Panc1 (cell line): ENCODE results near the gene KCNMA1. TPM values are rescaled to one million over a fixed set of nuclear protein-coding genes. Genes with fewer than 3 reads are reported as not detected.

ENCODE experiments used
- ATAC-seq: fragments of 200-7000 bp; cut with Tn5 transposase; 2 replicates; pipeline ENCODE4 v1.9.1; 2020; ENCODE audit warnings: mild to moderate bottlenecking, moderate library complexity
- BruUV-seq: library from RNA; stranded (reverse); fragments of 400-500 nt; replicated peaks from 2 replicates; lab custom pipeline; 2021; lab: Mats Ljungman, UMichigan
- CTCF ChIA-PET: fragments of 300-600 bp; sonication (Branson Sonifier 250); formaldehyde crosslinking; loops from one replicate; lab custom pipeline; 2022; ENCODE audit warnings: antibody characterized with exemption; lab: Charles Lee
- POLR2A ChIA-PET: fragments of 300-600 bp; sonication (Branson Sonifier 250); formaldehyde crosslinking; loops from one replicate; lab custom pipeline; 2022; ENCODE audit warnings: antibody characterized with exemption; lab: Charles Lee
- DNase-seq: peaks from one replicate; pipeline ENCODE4 v3.0.0-alpha.2; 2010; ENCODE audit warnings: low read depth, low spot score
- H3K27ac ChIP-seq: 2 replicates; pipeline ENCODE4 v1.5.1; 2011; ENCODE audit warnings: mild to moderate bottlenecking, low read length, inconsistent platforms
- H3K27me3 ChIP-seq: fragments of 200-500 bp; sonication (Bioruptor generic); 2 replicates; pipeline ENCODE4 v1.6.0; 2014; ENCODE audit warnings: low read length, inconsistent platforms; ENCODE audit not compliant: control insufficient read depth, insufficient read depth
- H3K36me3 ChIP-seq: fragments of 200-500 bp; sonication (Bioruptor generic); 2 replicates; pipeline ENCODE4 v1.5.1; 2014; ENCODE audit warnings: inconsistent platforms, mild to moderate bottlenecking, low read length, moderate library complexity; ENCODE audit not compliant: control insufficient read depth, insufficient read depth
- H3K4me1 ChIP-seq: 2 replicates; pipeline ENCODE4 v1.5.1; 2011; ENCODE audit warnings: inconsistent platforms, mild to moderate bottlenecking, low read length, moderate library complexity; ENCODE audit not compliant: control insufficient read depth, insufficient read depth
- H3K4me3 ChIP-seq, 2 experiments: 2 replicates each; pipeline ENCODE4 v1.5.1; 2011 to 2012; ENCODE audit warnings: low read depth in 2 of 2, low read length in 2 of 2, mild to moderate bottlenecking in 2 of 2, inconsistent platforms in 1 of 2, moderate library complexity in 1 of 2
- H3K9me3 ChIP-seq: fragments of 200-500 bp; sonication (Bioruptor generic); 2 replicates; pipeline ENCODE4 v1.5.1; 2014; ENCODE audit warnings: low read depth, mild to moderate bottlenecking, inconsistent platforms, low read length, moderate library complexity; ENCODE audit not compliant: control insufficient read depth, insufficient read depth
- CTCF ChIP-seq: fragments of 450-650 bp; IDR thresholded peaks from 2 replicates; pipeline ENCODE4 v1.5.1; 2017; ENCODE audit warnings: mild to moderate bottlenecking
- POLR2AphosphoS5 ChIP-seq: IDR thresholded peaks from 2 replicates; pipeline ENCODE4 v1.6.1; 2012; ENCODE audit warnings: mild to moderate bottlenecking, low read depth, low read length, moderate library complexity
- REST ChIP-seq, 2 experiments: IDR thresholded peaks; 2 replicates each; pipeline ENCODE4 v1.6.1; 2011 to 2012; ENCODE audit warnings: low read depth in 2 of 2, control low read depth in 1 of 2, low read length in 1 of 2, mild to moderate bottlenecking in 1 of 2, moderate library complexity in 1 of 2; ENCODE audit not compliant: insufficient read depth in 1 of 2
- SIN3A ChIP-seq: IDR thresholded peaks from 2 replicates; pipeline ENCODE4 v1.6.1; 2012; ENCODE audit warnings: low read depth, mild to moderate bottlenecking, low read length, moderate library complexity, borderline replicate concordance; ENCODE audit not compliant: insufficient read depth
- TCF7L2 ChIP-seq: IDR thresholded peaks from 2 replicates; pipeline ENCODE4 v1.6.1; 2011; ENCODE audit warnings: mild to moderate bottlenecking, low read depth, low read length, inconsistent platforms
- in situ Hi-C: cut with HindIII; loops from 2 replicates; pipeline ENCODE4 v1.10.0; 2016; ENCODE audit warnings: low sequenced_read_pairs, low pct_unique_long_range_greater_than_20kb
- intact Hi-C: fragments of 100-400 bp; cut with micrococcal nuclease; formaldehyde crosslinking; loops from one replicate; pipeline ENCODE4 v1.10.0; 2022; ENCODE audit not compliant: unreplicated experiment
- total RNA-seq: library from RNA; stranded (reverse); gene quantifications from one replicate; pipeline ENCODE4 v1.2.1, GENCODE V29; 2021; ENCODE audit not compliant: unreplicated experiment

Gene KCNMA1
- total RNA-seq, 1 experiment from 2014 or later: 91.9 TPM

GRCh38 chr10:77571490-77571889 is 66.1 kb downstream of the KCNMA1 start:
- TF ChIP-seq TCF7L2: no peak
- in situ Hi-C loops: no loop called here
- CTCF ChIA-PET: no interaction called here
- BruUV-seq: no TSS peak
- H3K27ac ChIP-seq: peak overlapping the region; percentile 68
- intact Hi-C loops: no loop called here
- DNase-seq (no peak), ATAC-seq (no peak)
- POLR2A ChIA-PET: interaction anchor here (0.6 to 1.0 kb wide), 2 partner anchors 10 to 14 kb away, joined by 3 read pairs; no protein-coding TSS in a partner anchor
- H3K36me3 ChIP-seq: no peaks in the 10 kb centered on the region
- H3K4me3 ChIP-seq: no peak overlapping the region
- peaks cover 42% of the 10 kb centered on the region for H3K4me1 ChIP-seq
- H3K9me3 ChIP-seq: no peaks in the 10 kb centered on the region
- H3K27me3 ChIP-seq: no peaks in the 10 kb centered on the region

- CTCF ChIA-PET: no interaction called here
- POLR2A ChIA-PET: no interaction called here
- Histone ChIP-seq H3K4me3 (no peak overlapping the region), H3K4me1 (peaks cover 66% of the 10 kb centered on the region), H3K27me3 (no peaks in the 10 kb centered on the region), H3K36me3 (no peaks in the 10 kb centered on the region), H3K9me3 (no peaks in the 10 kb centered on the region), H3K27ac (peak overlapping the region; percentile 64; the same call in 1 of the 2 replicates)
- in situ Hi-C loops (no loop called here), intact Hi-C loops (no loop called here)
- BruUV-seq: no TSS peak
- TF ChIP-seq CTCF (no peak), SIN3A (no peak), POLR2AphosphoS5 (no peak), REST (IDR thresholded peaks at IDR 0.05; ENCODE audit: insufficient read depth in 1 of 2, low read depth in 2 of 2, low read length in 1 of 2) (no peak), TCF7L2 (no peak)
- DNase-seq: no peak
- ATAC-seq: no peak
Observed at GRCh38 chr10:77566914-77567566, 70.6 kb downstream of the KCNMA1 start.

- Histone ChIP-seq H3K27me3 (no peaks in the 10 kb centered on the region), H3K4me1 (peaks cover 66% of the 10 kb centered on the region), H3K36me3 (no peaks in the 10 kb centered on the region), H3K9me3 (no peaks in the 10 kb centered on the region), H3K4me3 (no peak overlapping the region), H3K27ac (peak overlapping the region; percentile 64; the same call in 1 of the 2 replicates)
- CTCF ChIA-PET: no interaction called here
- TF ChIP-seq SIN3A: no peak
- TF ChIP-seq POLR2AphosphoS5: no peak
- TF ChIP-seq TCF7L2: no peak
- TF ChIP-seq REST (IDR thresholded peaks at IDR 0.05; ENCODE audit: insufficient read depth in 1 of 2, low read depth in 2 of 2, low read length in 1 of 2): no peak
- TF ChIP-seq CTCF: no peak
- in situ Hi-C loops (no loop called here), intact Hi-C loops (no loop called here)
- no TSS peak for BruUV-seq
- POLR2A ChIA-PET: no interaction called here
- ATAC-seq: no peak
- DNase-seq: no peak
Observed at GRCh38 chr10:77566236-77566635, 71.4 kb downstream of the KCNMA1 start.
